ENCODE data around the gene AUTS2.

DNA sequence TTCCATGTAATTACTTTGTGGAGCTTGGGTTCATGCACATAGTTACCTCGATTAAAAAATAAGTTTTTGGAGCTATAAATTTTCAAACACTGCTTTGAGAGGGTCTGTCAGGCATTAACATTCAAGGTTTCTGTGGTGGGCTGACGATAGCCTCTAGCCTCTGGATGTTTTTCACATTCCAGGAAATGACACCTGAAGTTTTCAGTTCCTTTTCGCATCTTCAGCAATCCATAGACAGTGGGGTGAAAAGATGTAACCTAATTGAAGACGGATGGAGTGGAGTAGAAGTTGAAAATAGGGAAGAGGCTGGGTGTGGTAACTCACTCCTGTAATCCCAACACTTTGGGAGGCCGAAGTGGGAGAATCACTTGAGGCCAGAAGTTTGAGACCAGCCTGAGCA lies 197.7 kb downstream of the AUTS2 start:
- TF ChIP-seq, protein P1, sequence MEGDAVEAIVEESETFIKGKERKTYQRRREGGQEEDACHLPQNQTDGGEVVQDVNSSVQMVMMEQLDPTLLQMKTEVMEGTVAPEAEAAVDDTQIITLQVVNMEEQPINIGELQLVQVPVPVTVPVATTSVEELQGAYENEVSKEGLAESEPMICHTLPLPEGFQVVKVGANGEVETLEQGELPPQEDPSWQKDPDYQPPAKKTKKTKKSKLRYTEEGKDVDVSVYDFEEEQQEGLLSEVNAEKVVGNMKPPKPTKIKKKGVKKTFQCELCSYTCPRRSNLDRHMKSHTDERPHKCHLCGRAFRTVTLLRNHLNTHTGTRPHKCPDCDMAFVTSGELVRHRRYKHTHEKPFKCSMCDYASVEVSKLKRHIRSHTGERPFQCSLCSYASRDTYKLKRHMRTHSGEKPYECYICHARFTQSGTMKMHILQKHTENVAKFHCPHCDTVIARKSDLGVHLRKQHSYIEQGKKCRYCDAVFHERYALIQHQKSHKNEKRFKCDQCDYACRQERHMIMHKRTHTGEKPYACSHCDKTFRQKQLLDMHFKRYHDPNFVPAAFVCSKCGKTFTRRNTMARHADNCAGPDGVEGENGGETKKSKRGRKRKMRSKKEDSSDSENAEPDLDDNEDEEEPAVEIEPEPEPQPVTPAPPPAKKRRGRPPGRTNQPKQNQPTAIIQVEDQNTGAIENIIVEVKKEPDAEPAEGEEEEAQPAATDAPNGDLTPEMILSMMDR (IDR thresholded peaks at IDR 0.05) = no peak
- TF ChIP-seq POLR2A (IDR thresholded peaks at IDR 0.05) (no peak), EP300 (IDR thresholded peaks at IDR 0.05) (no peak)
